ENCODE data around the gene ARHGEF33.

ARHGEF33 gene

GRCh38 chr2:38909872-38910271 is 20.2 kb downstream of the ARHGEF33 start:
- no peak for DNase-seq (ENCODE audit: low read depth)
- H3K4me3 ChIP-seq (ENCODE audit: low read depth, low read length): no peak overlapping the region
- no peak for TF ChIP-seq CTCF (IDR thresholded peaks at IDR 0.05; ENCODE audit: low read depth, low read length)
- no peak for TF ChIP-seq POLR2A (IDR thresholded peaks at IDR 0.05; ENCODE audit: extremely low read depth, insufficient read length)
- no peak for TF ChIP-seq MAX (IDR thresholded peaks at IDR 0.05; ENCODE audit: low read depth, low read length)

- H3K4me3 ChIP-seq (ENCODE audit: low read depth, low read length): no peak overlapping the region
- no peak for DNase-seq (ENCODE audit: low read depth)
- TF ChIP-seq MYC (IDR thresholded peaks at IDR 0.05; ENCODE audit: low read depth, low read length): no peak
- no peak for TF ChIP-seq CTCF (IDR thresholded peaks at IDR 0.05; ENCODE audit: low read depth, low read length)
- no peak for TF ChIP-seq MAX (IDR thresholded peaks at IDR 0.05; ENCODE audit: low read depth, low read length)
- TF ChIP-seq POLR2A (IDR thresholded peaks at IDR 0.05; ENCODE audit: extremely low read depth, insufficient read length): no peak
Observed at GRCh38 chr2:38911191-38911590, 21.5 kb downstream of the ARHGEF33 start.

- H3K4me3 ChIP-seq (ENCODE audit: low read depth, low read length): no peak overlapping the region
- no peak for TF ChIP-seq POLR2A (IDR thresholded peaks at IDR 0.05; ENCODE audit: extremely low read depth, insufficient read length)
- TF ChIP-seq MYC (IDR thresholded peaks at IDR 0.05; ENCODE audit: low read depth, low read length): no peak
- TF ChIP-seq CTCF (IDR thresholded peaks at IDR 0.05; ENCODE audit: low read depth, low read length): no peak
- no peak for TF ChIP-seq MAX (IDR thresholded peaks at IDR 0.05; ENCODE audit: low read depth, low read length)
- DNase-seq (ENCODE audit: low read depth): no peak
Observed at GRCh38 chr2:38912619-38913018, 22.9 kb downstream of the ARHGEF33 start.

- DNase-seq (ENCODE audit: low read depth): no peak
- TF ChIP-seq POLR2A (IDR thresholded peaks at IDR 0.05; ENCODE audit: extremely low read depth, insufficient read length) (no peak), CTCF (IDR thresholded peaks at IDR 0.05; ENCODE audit: low read depth, low read length) (no peak), MAX (IDR thresholded peaks at IDR 0.05; ENCODE audit: low read depth, low read length) (no peak), MYC (IDR thresholded peaks at IDR 0.05; ENCODE audit: low read depth, low read length) (no peak)
- H3K4me3 ChIP-seq (ENCODE audit: low read depth, low read length): no peak overlapping the region
Observed at GRCh38 chr2:38922389-38922788, 32.7 kb downstream of the ARHGEF33 start.

GRCh38 chr2:38922902-38923301 is 33.2 kb downstream of the ARHGEF33 start:
- TF ChIP-seq MAX (IDR thresholded peaks at IDR 0.05; ENCODE audit: low read depth, low read length) (no peak), CTCF (IDR thresholded peaks at IDR 0.05; ENCODE audit: low read depth, low read length) (no peak), POLR2A (IDR thresholded peaks at IDR 0.05; ENCODE audit: extremely low read depth, insufficient read length) (no peak), MYC (IDR thresholded peaks at IDR 0.05; ENCODE audit: low read depth, low read length) (no peak)
- no peak overlapping the region for H3K4me3 ChIP-seq (ENCODE audit: low read depth, low read length)
- no peak for DNase-seq (ENCODE audit: low read depth)

- no peak overlapping the region for H3K4me3 ChIP-seq (ENCODE audit: low read depth, low read length)
- no peak for DNase-seq (ENCODE audit: low read depth)
- TF ChIP-seq POLR2A (IDR thresholded peaks at IDR 0.05; ENCODE audit: extremely low read depth, insufficient read length): no peak
- TF ChIP-seq MYC (IDR thresholded peaks at IDR 0.05; ENCODE audit: low read depth, low read length): no peak
- TF ChIP-seq MAX (IDR thresholded peaks at IDR 0.05; ENCODE audit: low read depth, low read length): no peak
- no peak for TF ChIP-seq CTCF (IDR thresholded peaks at IDR 0.05; ENCODE audit: low read depth, low read length)
Observed at GRCh38 chr2:38925982-38926381, 36.3 kb downstream of the ARHGEF33 start.
